ENCODE measurements around the gene PCDHGA7. TPM values are rescaled to one million over a fixed set of nuclear protein-coding genes. Genes with fewer than 3 reads are reported as not detected.

Gene PCDHGA7
- total RNA-seq, 4 donors from 2014 or later, result 0.35 to 2.5 (median 0.95) TPM

DNA sequence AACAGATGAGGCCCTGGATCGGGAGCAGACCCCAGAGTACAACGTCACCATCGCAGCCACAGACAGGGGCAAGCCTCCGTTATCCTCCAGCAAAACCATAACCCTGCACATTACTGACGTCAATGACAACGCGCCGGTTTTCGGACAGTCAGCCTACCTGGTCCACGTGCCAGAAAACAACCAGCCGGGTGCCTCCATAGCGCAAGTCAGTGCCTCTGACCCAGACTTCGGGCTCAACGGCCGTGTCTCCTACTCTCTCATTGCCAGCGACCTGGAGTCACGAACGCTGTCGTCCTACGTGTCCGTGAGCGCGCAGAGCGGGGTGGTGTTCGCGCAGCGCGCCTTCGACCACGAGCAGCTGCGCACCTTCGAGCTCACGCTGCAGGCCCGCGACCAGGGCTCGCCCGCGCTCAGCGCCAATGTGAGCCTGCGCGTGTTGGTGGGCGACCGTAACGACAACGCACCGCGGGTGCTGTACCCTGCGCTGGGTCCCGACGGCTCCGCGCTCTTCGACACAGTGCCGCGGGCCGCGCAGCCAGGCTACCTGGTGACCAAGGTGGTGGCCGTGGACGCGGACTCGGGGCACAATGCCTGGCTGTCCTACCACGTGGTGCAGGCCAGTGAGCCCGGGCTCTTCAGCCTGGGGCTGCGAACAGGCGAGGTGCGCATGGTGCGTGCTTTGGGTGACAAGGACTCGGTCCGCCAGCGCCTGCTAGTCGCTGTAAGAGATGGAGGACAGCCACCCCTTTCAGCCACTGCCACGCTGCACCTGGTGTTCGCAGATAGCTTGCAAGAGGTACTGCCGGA lies 36.7 kb downstream of the PCDHGA7 start:
- no peak for TF ChIP-seq POLR2A (IDR thresholded peaks at IDR 0.05)
- TF ChIP-seq, protein P1, sequence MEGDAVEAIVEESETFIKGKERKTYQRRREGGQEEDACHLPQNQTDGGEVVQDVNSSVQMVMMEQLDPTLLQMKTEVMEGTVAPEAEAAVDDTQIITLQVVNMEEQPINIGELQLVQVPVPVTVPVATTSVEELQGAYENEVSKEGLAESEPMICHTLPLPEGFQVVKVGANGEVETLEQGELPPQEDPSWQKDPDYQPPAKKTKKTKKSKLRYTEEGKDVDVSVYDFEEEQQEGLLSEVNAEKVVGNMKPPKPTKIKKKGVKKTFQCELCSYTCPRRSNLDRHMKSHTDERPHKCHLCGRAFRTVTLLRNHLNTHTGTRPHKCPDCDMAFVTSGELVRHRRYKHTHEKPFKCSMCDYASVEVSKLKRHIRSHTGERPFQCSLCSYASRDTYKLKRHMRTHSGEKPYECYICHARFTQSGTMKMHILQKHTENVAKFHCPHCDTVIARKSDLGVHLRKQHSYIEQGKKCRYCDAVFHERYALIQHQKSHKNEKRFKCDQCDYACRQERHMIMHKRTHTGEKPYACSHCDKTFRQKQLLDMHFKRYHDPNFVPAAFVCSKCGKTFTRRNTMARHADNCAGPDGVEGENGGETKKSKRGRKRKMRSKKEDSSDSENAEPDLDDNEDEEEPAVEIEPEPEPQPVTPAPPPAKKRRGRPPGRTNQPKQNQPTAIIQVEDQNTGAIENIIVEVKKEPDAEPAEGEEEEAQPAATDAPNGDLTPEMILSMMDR (IDR thresholded peaks at IDR 0.05), result no peak
- H3K36me3 ChIP-seq, result no peaks in the 10 kb centered on the region
- no peaks in the 10 kb centered on the region for H3K27me3 ChIP-seq
- H3K9me3 ChIP-seq, result peaks cover 0 to 80% (median 26%) of the 10 kb centered on the region in 4 donors
- no peak overlapping the region for H3K27ac ChIP-seq
- no peaks in the 10 kb centered on the region for H3K4me1 ChIP-seq
- no peak overlapping the region for H3K4me3 ChIP-seq
- DNase-seq, result no peak

DNA sequence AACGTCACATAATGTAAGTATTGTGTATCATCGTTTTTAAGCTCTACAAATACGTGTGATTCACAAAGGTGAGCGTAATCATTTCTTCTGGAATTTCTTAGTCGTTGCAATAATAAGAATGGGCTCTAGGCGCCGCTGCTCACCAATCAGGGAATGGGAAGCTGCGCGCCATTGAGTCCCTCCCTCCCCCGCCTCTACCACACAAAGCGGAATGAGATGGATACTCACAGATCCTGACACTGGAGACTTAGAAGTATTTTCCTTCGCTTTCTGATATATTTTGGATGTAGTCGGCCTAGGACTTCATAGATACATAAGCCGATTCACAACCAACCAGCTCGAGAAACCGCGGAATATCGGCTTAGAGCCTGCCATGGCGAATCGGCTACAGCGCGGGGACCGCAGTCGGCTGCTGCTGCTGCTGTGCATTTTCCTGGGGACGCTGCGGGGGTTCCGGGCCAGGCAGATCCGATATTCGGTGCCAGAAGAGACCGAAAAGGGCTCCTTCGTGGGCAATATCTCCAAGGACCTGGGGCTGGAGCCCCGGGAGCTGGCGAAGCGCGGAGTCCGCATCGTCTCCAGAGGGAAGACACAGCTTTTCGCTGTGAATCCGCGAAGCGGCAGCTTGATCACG lies 38.4 kb downstream of the PCDHGA7 start, which contains the start of gene PCDHGA11:
Gene PCDHGA11 (plus strand): TSS at position 197 of the 634 bp plus-strand sequence. CDS start 177 bp downstream, at position 374.
- H3K27me3 ChIP-seq, result no peaks in the 10 kb centered on the region
- DNase-seq, result peak in 2 of 3 donors; percentile 46 to 67
- TF ChIP-seq, protein P1 (IDR thresholded peaks at IDR 0.05), result peak in 4 of 6 experiments; percentile 13 to 33 (median 20)
- TF ChIP-seq POLR2A (IDR thresholded peaks at IDR 0.05), result no peak
- no peaks in the 10 kb centered on the region for H3K36me3 ChIP-seq
- no peaks in the 10 kb centered on the region for H3K4me1 ChIP-seq
- H3K9me3 ChIP-seq, result peaks cover 0 to 77% (median 21%) of the 10 kb centered on the region in 4 donors
- peak within 1 kb of the TSS; percentile 13 to 31 (median 30) for H3K4me3 ChIP-seq
- H3K27ac ChIP-seq, result no peak within 1 kb of the TSS

DNA sequence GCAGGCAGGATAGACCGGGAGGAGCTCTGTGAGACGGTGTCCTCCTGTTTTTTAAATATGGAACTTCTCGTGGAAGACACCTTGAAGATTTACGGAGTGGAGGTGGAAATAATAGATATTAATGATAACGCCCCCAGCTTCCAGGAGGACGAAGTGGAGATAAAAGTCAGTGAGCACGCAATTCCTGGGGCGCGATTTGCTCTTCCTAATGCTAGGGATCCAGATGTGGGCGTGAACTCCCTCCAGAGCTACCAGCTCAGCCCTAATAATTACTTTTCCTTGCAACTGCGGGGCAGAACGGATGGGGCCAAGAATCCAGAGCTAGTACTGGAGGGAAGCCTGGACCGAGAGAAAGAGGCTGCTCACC lies 38.9 kb downstream of the PCDHGA7 start:
- H3K27ac ChIP-seq, result no peak overlapping the region
- H3K36me3 ChIP-seq, result no peaks in the 10 kb centered on the region
- peak overlapping the region in 2 of 4 donors; percentile 30 for H3K4me3 ChIP-seq
- H3K27me3 ChIP-seq, result no peaks in the 10 kb centered on the region
- DNase-seq, result no peak
- H3K4me1 ChIP-seq, result no peaks in the 10 kb centered on the region
- H3K9me3 ChIP-seq, result peaks cover 0 to 80% (median 21%) of the 10 kb centered on the region in 4 donors
- no peak for TF ChIP-seq POLR2A (IDR thresholded peaks at IDR 0.05)
- TF ChIP-seq, protein P1 (IDR thresholded peaks at IDR 0.05), result no peak

DNA sequence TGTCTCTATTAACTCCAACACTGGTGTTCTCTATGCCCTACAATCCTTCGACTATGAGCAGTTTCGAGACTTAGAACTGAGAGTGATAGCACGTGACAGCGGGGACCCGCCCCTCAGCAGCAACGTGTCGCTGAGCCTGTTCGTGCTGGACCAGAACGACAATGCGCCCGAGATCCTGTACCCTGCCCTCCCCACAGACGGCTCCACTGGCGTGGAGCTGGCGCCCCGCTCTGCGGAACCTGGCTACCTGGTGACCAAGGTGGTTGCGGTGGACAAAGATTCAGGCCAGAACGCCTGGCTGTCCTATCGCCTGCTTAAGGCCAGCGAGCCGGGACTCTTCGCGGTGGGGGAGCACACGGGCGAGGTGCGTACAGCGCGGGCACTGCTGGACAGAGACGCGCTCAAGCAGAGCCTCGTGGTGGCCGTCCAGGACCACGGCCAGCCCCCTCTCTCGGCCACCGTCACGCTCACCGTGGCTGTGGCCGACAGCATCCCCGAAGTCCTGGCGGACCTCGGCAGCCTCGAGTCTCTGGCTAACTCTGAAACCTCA lies 40.3 kb downstream of the PCDHGA7 start:
- no peak for DNase-seq
- no peaks in the 10 kb centered on the region for H3K27me3 ChIP-seq
- TF ChIP-seq POLR2A (IDR thresholded peaks at IDR 0.05), result no peak
- TF ChIP-seq, protein P1 (IDR thresholded peaks at IDR 0.05), result no peak
- no peak overlapping the region for H3K4me3 ChIP-seq
- H3K36me3 ChIP-seq, result no peaks in the 10 kb centered on the region
- H3K27ac ChIP-seq, result no peak overlapping the region
- H3K9me3 ChIP-seq, result peaks cover 0 to 85% (median 24%) of the 10 kb centered on the region in 4 donors
- no peaks in the 10 kb centered on the region for H3K4me1 ChIP-seq

DNA sequence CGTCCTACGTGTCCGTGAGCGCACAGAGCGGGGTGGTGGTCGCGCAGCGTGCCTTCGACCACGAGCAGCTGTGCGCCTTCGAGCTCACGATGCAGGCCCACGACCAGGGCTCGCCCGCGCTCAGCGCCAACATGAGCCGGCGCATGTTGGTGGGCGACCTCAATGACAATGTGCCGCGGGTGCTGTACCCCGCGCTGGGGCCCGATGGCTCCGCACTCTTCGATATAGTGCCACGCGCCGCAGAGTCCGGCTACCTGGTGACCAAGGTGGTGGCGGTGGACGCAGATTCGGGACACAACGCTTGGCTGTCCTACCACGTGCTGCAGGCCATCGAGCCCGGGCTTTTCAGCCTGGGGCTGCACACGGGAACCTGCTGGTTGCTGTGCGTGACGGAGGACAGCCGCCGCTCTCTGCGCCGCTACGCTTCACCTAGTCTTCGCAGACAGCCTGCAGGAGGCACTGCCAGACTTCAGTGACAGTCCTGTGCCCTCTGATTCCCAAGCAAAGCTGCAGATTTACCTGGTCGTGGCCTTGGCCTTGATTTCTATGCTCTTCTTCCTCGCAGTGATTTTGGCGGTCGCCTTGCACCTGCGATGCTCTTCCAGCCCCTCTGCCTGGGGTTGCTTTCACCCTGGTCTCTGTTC lies 45.4 kb downstream of the PCDHGA7 start:
- peaks cover 0 to 84% (median 11%) of the 10 kb centered on the region in 4 donors for H3K9me3 ChIP-seq
- DNase-seq, result no peak
- no peaks in the 10 kb centered on the region for H3K36me3 ChIP-seq
- no peak overlapping the region for H3K27ac ChIP-seq
- no peak overlapping the region for H3K4me3 ChIP-seq
- no peaks in the 10 kb centered on the region for H3K4me1 ChIP-seq
- no peaks in the 10 kb centered on the region for H3K27me3 ChIP-seq
- TF ChIP-seq, protein P1 (IDR thresholded peaks at IDR 0.05), result no peak
- no peak for TF ChIP-seq POLR2A (IDR thresholded peaks at IDR 0.05)

Data from Peyer's patch (tissue), 4 donors.